Measurements from ENCODE around the gene ARHGAP9. TPM values are rescaled to one million over a fixed set of nuclear protein-coding genes. Genes with fewer than 3 reads are reported as not detected.

The ARHGAP9 gene
- total RNA-seq, 1 donor from 2014 or later: 37.7 TPM

- TF ChIP-seq CTCF (IDR thresholded peaks at IDR 0.05): no peak
These were observed 15.1 kb downstream of the ARHGAP9 start for GRCh38 chr12:57464569-57464968.

GRCh38 chr12:57462912-57463253, 16.8 kb downstream of the ARHGAP9 start:
- DNase-seq (no peak), ATAC-seq (no peak)
- intact Hi-C loops (cut with DNase I): no loop called here
- Histone ChIP-seq H3K27ac (no peak overlapping the region), H3K4me1 (peaks cover 32% of the 10 kb centered on the region), H3K9me3 (no peaks in the 10 kb centered on the region), H3K27me3 (peaks cover 6% of the 10 kb centered on the region), H3K4me3 (peak overlapping the region; percentile 65), H3K36me3 (no peaks in the 10 kb centered on the region)
- no peak for TF ChIP-seq CTCF (IDR thresholded peaks at IDR 0.05)

More at GRCh38 chr12:57464569-57464968, 15.1 kb downstream of the ARHGAP9 start:
- Histone ChIP-seq H3K9me3 (no peaks in the 10 kb centered on the region), H3K27me3 (peaks cover 6% of the 10 kb centered on the region), H3K4me1 (peaks cover 26% of the 10 kb centered on the region), H3K4me3 (no peak overlapping the region), H3K27ac (no peak overlapping the region), H3K36me3 (no peaks in the 10 kb centered on the region)
- ATAC-seq (no peak), DNase-seq (no peak)
- intact Hi-C loops (cut with DNase I): no loop called here

- TF ChIP-seq CTCF (IDR thresholded peaks at IDR 0.05): peak; percentile 94
- Histone ChIP-seq H3K9me3 (no peaks in the 10 kb centered on the region), H3K36me3 (no peaks in the 10 kb centered on the region), H3K4me1 (peaks cover 32% of the 10 kb centered on the region), H3K27ac (peak overlapping the region; percentile 51), H3K4me3 (peak overlapping the region; percentile 65), H3K27me3 (peaks cover 6% of the 10 kb centered on the region)
- DNase-seq: peak; percentile 90
- peak; percentile 87 for ATAC-seq
- intact Hi-C loops (cut with DNase I): no loop called here
These were observed 17.3 kb downstream of the ARHGAP9 start for GRCh38 chr12:57462251-57462911.

- peak overlapping the region; percentile 65 for H3K4me3 ChIP-seq
- no peak for ATAC-seq
- no peak for DNase-seq
- H3K27ac ChIP-seq: no peak overlapping the region
- no peaks in the 10 kb centered on the region for H3K9me3 ChIP-seq
- H3K4me1 ChIP-seq: peaks cover 32% of the 10 kb centered on the region
- TF ChIP-seq CTCF (IDR thresholded peaks at IDR 0.05): no peak
- no peaks in the 10 kb centered on the region for H3K36me3 ChIP-seq
- intact Hi-C loops (cut with DNase I): no loop called here
- H3K27me3 ChIP-seq: peaks cover 6% of the 10 kb centered on the region
These were observed 17.8 kb downstream of the ARHGAP9 start for GRCh38 chr12:57461917-57462250.

- intact Hi-C loops (cut with DNase I): no loop called here
- ATAC-seq: peak; percentile 3
- TF ChIP-seq CTCF (IDR thresholded peaks at IDR 0.05): no peak
- peak overlapping the region; percentile 65 for H3K4me3 ChIP-seq
- peaks cover 6% of the 10 kb centered on the region for H3K27me3 ChIP-seq
- H3K27ac ChIP-seq: no peak overlapping the region
- H3K9me3 ChIP-seq: no peaks in the 10 kb centered on the region
- DNase-seq: peak; percentile 71
- peaks cover 32% of the 10 kb centered on the region for H3K4me1 ChIP-seq
- H3K36me3 ChIP-seq: no peaks in the 10 kb centered on the region
These were observed 18.3 kb downstream of the ARHGAP9 start for GRCh38 chr12:57461276-57461916.
